GM21717 (cell line): ENCODE results near the gene CCSER1.
"Not testable (repeated sequence)": the region's sequence is repeated elsewhere in the genome, so short reads cannot be mapped to it uniquely, and the experiment has no call there.

ENCODE experiments used
- ATAC-seq: cut with Tn5 transposase; IDR thresholded peaks from one replicate; pipeline ENCODE4 v1.9.1; 2021; ENCODE audit warnings: mild to moderate bottlenecking, moderate library complexity; ENCODE audit not compliant: unreplicated experiment

The CCSER1 gene

DNA sequence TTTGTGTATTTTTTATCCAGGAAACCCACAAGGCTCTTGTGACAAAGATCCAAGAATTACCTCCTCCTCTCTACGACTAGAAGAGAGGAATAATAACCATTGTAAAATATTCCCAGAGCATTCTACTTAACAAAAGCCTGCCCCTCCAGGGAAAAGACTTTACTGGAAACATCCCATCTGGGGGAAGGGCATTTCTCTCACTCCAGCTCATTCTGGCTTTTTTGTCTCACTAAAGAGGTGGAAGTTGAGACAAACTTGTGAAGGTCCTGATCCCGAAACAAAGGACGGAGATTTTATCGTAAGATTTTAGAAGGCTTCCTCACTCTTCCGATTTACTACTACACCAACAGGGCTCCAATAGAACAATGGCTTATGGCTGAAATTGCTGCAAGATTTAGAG lies 1484.6 kb downstream of the CCSER1 start:
- ATAC-seq: no peak

DNA sequence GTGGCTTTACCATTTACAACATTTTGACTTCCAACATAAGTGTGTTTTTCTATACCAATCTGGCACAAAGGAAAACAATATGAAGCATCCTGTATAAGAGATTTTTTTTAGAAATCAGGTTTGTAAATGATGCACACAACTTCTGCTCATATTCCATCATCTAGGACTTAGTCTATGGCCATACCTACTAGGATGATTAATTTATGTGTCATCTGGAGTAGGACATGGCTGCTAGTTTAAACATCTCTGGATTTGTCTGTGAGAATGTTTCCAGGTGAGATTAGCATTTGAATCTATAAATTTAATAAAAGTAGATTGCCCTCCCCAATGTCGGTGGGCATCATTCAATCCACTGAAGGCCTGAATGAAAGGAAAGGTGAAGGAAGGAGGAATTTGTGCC lies 1493.8 kb downstream of the CCSER1 start:
- no peak for ATAC-seq

DNA sequence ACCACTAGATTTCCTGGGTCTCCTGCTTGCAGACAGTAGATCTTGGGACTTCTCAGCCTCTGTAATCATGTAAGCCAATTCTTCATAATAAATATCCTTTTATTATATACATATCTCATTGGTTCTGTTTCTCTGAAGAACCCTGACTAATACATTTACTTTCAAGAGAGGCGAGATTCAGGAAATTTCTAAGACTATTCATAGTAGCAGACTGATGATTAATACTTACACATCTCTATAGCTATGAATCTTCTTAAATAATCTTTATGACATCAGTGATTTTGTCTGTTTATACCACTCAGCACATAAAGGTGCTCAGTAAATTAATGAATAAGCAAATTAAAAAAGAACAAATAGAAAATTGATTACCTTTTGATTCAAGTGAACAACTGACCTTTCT lies 1494.3 kb downstream of the CCSER1 start:
- no peak for ATAC-seq

DNA sequence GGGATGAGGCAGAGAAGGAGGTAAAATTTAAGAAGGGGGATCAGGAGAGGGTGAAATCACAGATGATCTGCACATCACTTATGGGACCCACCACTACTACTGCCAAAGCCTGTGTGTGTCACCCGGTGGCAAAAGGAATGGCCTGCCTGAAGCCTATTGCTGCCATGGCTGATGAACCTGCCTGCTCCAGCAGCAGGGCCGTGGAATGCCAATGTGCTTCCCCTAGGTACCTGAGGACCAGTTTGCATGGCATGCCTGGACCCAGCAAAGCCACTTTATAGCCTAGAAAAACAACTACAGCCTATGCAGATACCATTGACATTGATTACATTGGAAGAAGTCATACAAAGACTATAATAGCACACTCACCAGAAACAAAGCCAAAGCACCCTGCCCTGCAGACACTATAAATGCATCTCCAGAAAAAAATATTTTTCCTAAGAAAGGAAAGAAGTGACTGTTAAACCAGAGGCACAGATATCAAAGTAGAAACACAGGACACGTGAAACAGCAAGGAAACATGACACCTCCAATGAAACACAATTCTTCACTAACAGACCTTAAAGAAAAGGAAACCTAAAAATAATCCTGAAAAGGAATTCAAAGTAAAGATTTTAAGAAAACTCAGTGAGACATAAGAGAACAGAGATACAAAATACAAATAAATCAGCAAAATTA lies 1495.9 kb downstream of the CCSER1 start:
- ATAC-seq: no peak

DNA sequence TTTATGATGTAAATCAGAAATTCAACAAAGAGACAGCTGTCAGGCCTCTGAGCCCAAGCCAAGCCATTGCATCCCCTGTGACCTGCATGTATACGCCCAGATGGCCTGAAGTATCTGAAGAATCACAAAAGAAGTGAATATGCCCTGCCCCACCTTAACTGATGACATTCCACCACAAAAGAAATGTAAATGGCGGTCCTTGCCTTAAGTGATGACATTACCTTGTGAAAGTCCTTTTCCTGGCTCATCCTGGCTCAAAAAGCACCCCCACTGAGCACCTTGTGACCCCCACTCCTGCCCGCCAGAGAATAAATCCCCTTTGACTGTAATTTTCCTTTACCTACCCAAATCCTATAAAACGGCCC lies 1496.4 kb downstream of the CCSER1 start:
- not testable (repeated sequence) for ATAC-seq

DNA sequence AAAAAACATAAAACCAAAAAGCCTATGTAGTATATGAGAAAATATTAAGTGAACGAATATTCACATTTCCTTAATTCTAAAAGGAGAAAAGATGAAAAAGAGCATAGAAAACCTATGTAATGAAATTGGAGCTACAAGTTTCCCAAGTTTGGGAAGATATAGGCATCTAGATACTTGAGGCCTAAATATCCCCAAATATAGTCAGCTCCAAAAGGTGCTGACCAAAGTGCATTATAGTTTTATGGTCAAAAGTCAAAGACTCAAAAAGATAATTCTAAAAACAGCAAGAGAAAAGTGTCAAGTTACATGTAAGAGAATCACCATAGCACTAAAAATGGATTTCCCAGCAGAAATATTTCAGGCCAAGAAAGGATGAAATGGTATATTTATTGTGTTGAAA lies 1502.9 kb downstream of the CCSER1 start:
- ATAC-seq: no peak

DNA sequence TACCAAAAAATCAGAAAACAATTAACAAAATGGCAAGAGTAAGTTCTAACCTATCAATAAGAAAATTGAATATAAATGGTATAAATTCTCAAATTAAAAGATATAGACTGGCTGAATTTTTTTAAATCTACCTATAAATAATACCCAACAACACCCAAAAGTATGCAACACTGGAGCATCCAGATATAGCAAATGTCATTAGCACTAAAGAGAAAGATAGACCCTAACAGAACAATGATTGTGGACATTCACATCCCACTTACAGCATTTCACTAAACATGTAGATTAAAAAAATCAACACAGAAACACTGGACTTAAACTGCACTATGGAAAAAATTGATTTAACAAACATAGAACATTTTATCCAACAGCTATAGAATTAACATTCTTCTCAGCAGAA lies 1503.6 kb downstream of the CCSER1 start:
- ATAC-seq: no peak

DNA sequence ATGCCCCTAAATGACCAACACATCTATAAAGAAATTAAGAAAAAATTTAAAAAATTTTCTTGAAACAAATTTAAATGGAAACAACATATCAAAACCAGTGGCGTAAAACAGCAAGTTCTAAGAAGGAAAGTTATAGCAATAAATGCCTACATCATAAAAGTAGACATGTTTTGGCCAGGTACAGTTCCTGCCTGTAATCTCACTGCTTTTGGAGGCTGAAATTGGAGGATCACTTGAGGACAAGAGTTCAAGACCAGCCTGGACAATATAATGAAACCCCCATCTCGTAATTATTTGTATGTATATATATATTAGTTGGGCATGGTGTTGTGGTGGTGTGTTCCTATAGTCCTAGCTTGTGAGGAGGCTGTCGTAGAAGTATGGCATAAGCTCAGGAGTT lies 1504.1 kb downstream of the CCSER1 start:
- ATAC-seq: no peak

DNA sequence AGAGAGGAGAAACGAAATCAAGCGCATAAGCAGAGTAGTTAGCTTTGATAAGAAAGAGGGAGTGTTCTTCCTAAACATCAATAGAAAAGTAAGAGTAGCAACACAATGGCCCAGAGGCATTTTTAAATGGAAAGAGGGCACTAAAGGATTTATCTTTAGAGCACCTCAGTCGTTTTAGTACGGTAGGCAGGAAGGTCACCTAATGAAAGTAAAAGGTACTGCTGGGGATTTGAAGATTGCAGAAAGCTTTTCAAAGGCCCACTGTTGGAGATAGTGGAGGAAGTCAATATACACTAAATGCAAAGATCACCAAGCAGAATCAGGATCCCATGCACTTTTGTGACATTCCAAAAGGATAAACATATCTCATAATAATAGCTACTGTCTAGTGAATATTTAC lies 1508.9 kb downstream of the CCSER1 start:
- ATAC-seq: no peak
